ENCODE measurements around the gene STK11.

The STK11 gene

GRCh38 chr19:1230783-1231489 lies 25.4 kb downstream of the STK11 start:
- no peak for TF ChIP-seq CTCF (IDR thresholded peaks at IDR 0.05; ENCODE audit: low read depth, low read length)
- DNase-seq (ENCODE audit: extremely low read depth, low read depth), result no peak

- DNase-seq (ENCODE audit: extremely low read depth, low read depth), result no peak
- no peak for TF ChIP-seq CTCF (IDR thresholded peaks at IDR 0.05; ENCODE audit: low read depth, low read length)
Observed at GRCh38 chr19:1231729-1232637, 26.4 kb downstream of the STK11 start.

GRCh38 chr19:1232652-1233072 lies 27.1 kb downstream of the STK11 start:
- TF ChIP-seq CTCF (IDR thresholded peaks at IDR 0.05; ENCODE audit: low read depth, low read length), result no peak
- DNase-seq (ENCODE audit: extremely low read depth, low read depth), result no peak

- no peak for TF ChIP-seq CTCF (IDR thresholded peaks at IDR 0.05; ENCODE audit: low read depth, low read length)
- no peak for DNase-seq (ENCODE audit: extremely low read depth, low read depth)
Observed at GRCh38 chr19:1233115-1233667, 27.6 kb downstream of the STK11 start.

GRCh38 chr19:1234051-1234954 lies 28.7 kb downstream of the STK11 start:
- DNase-seq (ENCODE audit: extremely low read depth, low read depth), result no peak
- TF ChIP-seq CTCF (IDR thresholded peaks at IDR 0.05; ENCODE audit: low read depth, low read length), result no peak

GRCh38 chr19:1234955-1235380 lies 29.4 kb downstream of the STK11 start:
- no peak for TF ChIP-seq CTCF (IDR thresholded peaks at IDR 0.05; ENCODE audit: low read depth, low read length)

More at GRCh38 chr19:1234955-1235380, 29.4 kb downstream of the STK11 start:
- no peak for DNase-seq (ENCODE audit: extremely low read depth, low read depth)

All from AG09319 (cell line).